HCT116 (cell line): ENCODE data around the gene FGFRL1. TPM values are rescaled to one million over a fixed set of nuclear protein-coding genes. Genes with fewer than 3 reads are reported as not detected.

Source experiments
- ATAC-seq: fragments of 200-7000 bp; cut with Tn5 transposase; 2 replicates; pipeline ENCODE4 v1.9.1; 2020; ENCODE audit warnings: mild to moderate bottlenecking, moderate library complexity
- BruUV-seq: library from RNA; stranded (reverse); fragments of 400-500 nt; replicated peaks from 2 replicates; lab custom pipeline; 2021; lab: Mats Ljungman, UMichigan
- CTCF ChIA-PET: fragments of 300-600 bp; sonication (Branson Sonifier 250); formaldehyde crosslinking; loops from one replicate; lab custom pipeline; 2021; ENCODE audit warnings: antibody characterized with exemption; lab: Charles Lee
- POLR2A ChIA-PET: fragments of 300-600, 350-600 bp; sonication (Branson Sonifier 250); formaldehyde crosslinking; loops from one replicate; lab custom pipeline; 2021; ENCODE audit warnings: antibody characterized with exemption; lab: Charles Lee
- RAD21 ChIA-PET, 2 experiments: fragments of 300-600 bp; sonication (Branson Sonifier 250); formaldehyde crosslinking; loops; one replicate each; lab custom pipeline; 2023; ENCODE audit warnings: low total read pairs in 2 of 2; ENCODE audit not compliant: uncharacterized antibody in 2 of 2, unreplicated experiment in 2 of 2, low non-redundant PET in 1 of 2; lab: Charles Lee
- DNase-seq: peaks from one replicate; pipeline ENCODE4 v3.0.0-alpha.2; 2010; ENCODE audit warnings: low read depth, low spot score
- H2AFZ ChIP-seq: fragments of 200-600 bp; shearing (Covaris generic), sonication (generic); 2 replicates; pipeline ENCODE4 v1.6.1; 2017; ENCODE audit warnings: low read depth, mixed run types, mixed read lengths, antibody characterized with exemption, low read length; ENCODE audit not compliant: poor library complexity, severe bottlenecking
- H3K27ac ChIP-seq: 2 replicates; pipeline ENCODE4 v1.5.1; 2012; ENCODE audit warnings: low read depth, low read length
- H3K27me3 ChIP-seq: fragments of 200-600 bp; sonication (generic); 2 replicates; pipeline ENCODE4 v1.6.1; 2016; ENCODE audit warnings: mixed run types, low read length, mixed read lengths; ENCODE audit not compliant: insufficient read depth
- H3K36me3 ChIP-seq, 2 experiments: fragments of 200-500 bp in 1 of 2; fragments of 200-600 bp in 1 of 2; sonication (Bioruptor generic) in 1 of 2; sonication (generic) in 1 of 2; 2 replicates each; pipeline versions ENCODE4 v1.5.1 to v1.6.1; 2014 to 2016; ENCODE audit warnings: low read length in 2 of 2, inconsistent platforms in 1 of 2, mixed read lengths in 1 of 2, mixed run types in 1 of 2; ENCODE audit not compliant: insufficient read depth in 2 of 2, control insufficient read depth in 1 of 2
- H3K4me1 ChIP-seq, 2 experiments: fragments of 200-600 bp in 1 of 2; sonication (generic) in 1 of 2; 2 replicates each; pipeline versions ENCODE4 v1.5.1 to v1.6.1; 2012 to 2017; ENCODE audit warnings: low read length in 2 of 2, inconsistent platforms in 1 of 2, mild to moderate bottlenecking in 1 of 2, mixed read lengths in 1 of 2, mixed run types in 1 of 2, moderate library complexity in 1 of 2; ENCODE audit not compliant: insufficient read depth in 2 of 2, control insufficient read depth in 1 of 2
- H3K4me2 ChIP-seq: fragments of 200-600 bp; sonication (generic); 2 replicates; pipeline ENCODE4 v1.6.1; 2017; ENCODE audit warnings: mixed run types, low read length, mixed read lengths
- H3K4me3 ChIP-seq, 2 experiments: fragments of 200-600 bp in 1 of 2; sonication (generic) in 1 of 2; replicated peaks in 1 of 2; 2 replicates each; pipeline ENCODE4 v1.5.1; 2011 to 2016; ENCODE audit warnings: low read length in 2 of 2, control low read depth in 1 of 2, low read depth in 1 of 2, mild to moderate bottlenecking in 1 of 2, mixed read lengths in 1 of 2, mixed run types in 1 of 2
- H3K79me2 ChIP-seq: fragments of 200-600 bp; sonication (generic); 2 replicates; pipeline ENCODE4 v1.6.1; 2017; ENCODE audit warnings: mild to moderate bottlenecking, mixed run types, low read length, moderate library complexity, mixed read lengths; ENCODE audit not compliant: insufficient read depth
- H3K9ac ChIP-seq: fragments of 200-600 bp; sonication (generic); 2 replicates; pipeline ENCODE4 v1.6.1; 2016; ENCODE audit warnings: low read length, mixed read lengths
- H3K9me2 ChIP-seq: fragments of 200-600 bp; sonication (generic), shearing (Covaris generic); 2 replicates; pipeline ENCODE4 v1.6.1; 2017; ENCODE audit warnings: mixed run types, mild to moderate bottlenecking, moderate library complexity; ENCODE audit not compliant: insufficient read depth
- H3K9me3 ChIP-seq, 2 experiments: fragments of 200-500 bp in 1 of 2; fragments of 200-600 bp in 1 of 2; sonication (Bioruptor generic) in 1 of 2; sonication (generic) in 1 of 2; 2 replicates each; pipeline ENCODE4 v1.6.1; 2014 to 2017; ENCODE audit warnings: low read length in 2 of 2, mixed read lengths in 2 of 2, inconsistent platforms in 1 of 2, low read depth in 1 of 2, mild to moderate bottlenecking in 1 of 2, mixed run types in 1 of 2, moderate library complexity in 1 of 2; ENCODE audit not compliant: control insufficient read depth in 1 of 2, insufficient read depth in 1 of 2
- H4K20me1 ChIP-seq: fragments of 200-600 bp; sonication (generic), shearing (Covaris generic); 2 replicates; pipeline ENCODE4 v1.6.1; 2017; ENCODE audit warnings: mixed run types, mild to moderate bottlenecking, moderate library complexity; ENCODE audit not compliant: insufficient read depth
- EGR1 ChIP-seq: IDR thresholded peaks from 2 replicates; pipeline ENCODE4 v1.6.1; 2012; ENCODE audit warnings: low read depth
- EZH2 ChIP-seq: fragments of 200-600 bp; sonication (generic); IDR thresholded peaks from 2 replicates; pipeline ENCODE4 v1.6.1; 2017; ENCODE audit warnings: antibody characterized with exemption, mixed run types
- POLR2AphosphoS5 ChIP-seq: IDR thresholded peaks from 2 replicates; pipeline ENCODE4 v1.6.1; 2011; ENCODE audit warnings: mild to moderate bottlenecking, low read depth, low read length, moderate library complexity
- RAD21 ChIP-seq: IDR thresholded peaks from 2 replicates; pipeline ENCODE4 v1.6.1; 2012; ENCODE audit warnings: low read depth, mild to moderate bottlenecking
- SIN3A ChIP-seq: IDR thresholded peaks from 2 replicates; pipeline ENCODE4 v1.6.1; 2012; ENCODE audit warnings: low read depth
- YY1 ChIP-seq: IDR thresholded peaks from 2 replicates; pipeline ENCODE4 v1.6.1; 2011; ENCODE audit warnings: low read length, low read depth, moderate library complexity, mild to moderate bottlenecking; ENCODE audit not compliant: insufficient replicate concordance; ENCODE audit errors: extremely low read depth
- intact Hi-C: fragments of 100-400 bp; cut with micrococcal nuclease; formaldehyde crosslinking; loops from 2 replicates; pipeline ENCODE4 v1.10.0; 2022
- total RNA-seq: library from RNA; stranded (reverse); gene quantifications from one replicate; pipeline ENCODE4 v1.2.1, GENCODE V29; 2021; ENCODE audit not compliant: unreplicated experiment
- TF ChIP-seq, protein P1 (sequence below), 3 experiments: fragments of 200-600 bp in 1 of 3; sonication (generic) in 1 of 3; IDR thresholded peaks in 2 of 3; conservative IDR thresholded peaks in 1 of 3; 2 replicates each; pipeline ENCODE4 v1.5.1; 2012 to 2017; ENCODE audit warnings: low read depth in 2 of 3, low read length in 2 of 3, antibody characterized with exemption in 1 of 3, borderline replicate concordance in 1 of 3, control low read depth in 1 of 3, mild to moderate bottlenecking in 1 of 3, mixed read lengths in 1 of 3, mixed run types in 1 of 3, moderate library complexity in 1 of 3; ENCODE audit not compliant: insufficient read depth in 1 of 3
- TF ChIP-seq, protein P2 (sequence below): IDR thresholded peaks from 2 replicates; pipeline ENCODE4 v1.6.1; 2012

FGFRL1 gene
- total RNA-seq, 1 experiment from 2014 or later = 91.1 TPM

DNA sequence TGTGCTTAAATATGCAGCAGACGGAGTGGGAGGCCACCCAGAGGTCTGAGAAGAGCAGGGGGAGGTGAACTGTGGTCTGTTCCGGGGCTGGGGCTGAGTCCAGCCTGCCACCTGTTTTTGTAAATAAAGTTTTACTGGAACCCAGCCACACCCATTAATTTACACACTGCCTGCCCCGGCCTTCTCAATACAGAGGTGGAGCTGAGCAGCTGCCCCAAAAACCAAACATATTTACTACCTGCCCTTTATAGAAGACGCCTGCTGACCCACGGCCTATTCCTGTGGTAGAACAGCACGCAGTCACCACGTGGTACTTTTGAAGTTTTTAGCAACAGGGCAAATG lies 45.9 kb downstream of the FGFRL1 start:
- CTCF ChIA-PET = no interaction called here
- no peak overlapping the region for H3K4me3 ChIP-seq
- H3K36me3 ChIP-seq = no peaks in the 10 kb centered on the region
- no peaks in the 10 kb centered on the region for H3K79me2 ChIP-seq
- TF ChIP-seq SIN3A = no peak
- TF ChIP-seq RAD21 = no peak
- no peak for TF ChIP-seq EGR1
- TF ChIP-seq YY1 = no peak
- TF ChIP-seq, protein P1, sequence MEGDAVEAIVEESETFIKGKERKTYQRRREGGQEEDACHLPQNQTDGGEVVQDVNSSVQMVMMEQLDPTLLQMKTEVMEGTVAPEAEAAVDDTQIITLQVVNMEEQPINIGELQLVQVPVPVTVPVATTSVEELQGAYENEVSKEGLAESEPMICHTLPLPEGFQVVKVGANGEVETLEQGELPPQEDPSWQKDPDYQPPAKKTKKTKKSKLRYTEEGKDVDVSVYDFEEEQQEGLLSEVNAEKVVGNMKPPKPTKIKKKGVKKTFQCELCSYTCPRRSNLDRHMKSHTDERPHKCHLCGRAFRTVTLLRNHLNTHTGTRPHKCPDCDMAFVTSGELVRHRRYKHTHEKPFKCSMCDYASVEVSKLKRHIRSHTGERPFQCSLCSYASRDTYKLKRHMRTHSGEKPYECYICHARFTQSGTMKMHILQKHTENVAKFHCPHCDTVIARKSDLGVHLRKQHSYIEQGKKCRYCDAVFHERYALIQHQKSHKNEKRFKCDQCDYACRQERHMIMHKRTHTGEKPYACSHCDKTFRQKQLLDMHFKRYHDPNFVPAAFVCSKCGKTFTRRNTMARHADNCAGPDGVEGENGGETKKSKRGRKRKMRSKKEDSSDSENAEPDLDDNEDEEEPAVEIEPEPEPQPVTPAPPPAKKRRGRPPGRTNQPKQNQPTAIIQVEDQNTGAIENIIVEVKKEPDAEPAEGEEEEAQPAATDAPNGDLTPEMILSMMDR (IDR thresholded peaks at IDR 0.05 in 2 of 3, conservative IDR thresholded peaks at IDR 0.05 in 1 of 3; ENCODE audit: borderline replicate concordance in 1 of 3, insufficient read depth in 1 of 3, low read depth in 2 of 3, low read length in 2 of 3) = no peak
- no peak for TF ChIP-seq EZH2
- TF ChIP-seq, protein P2, sequence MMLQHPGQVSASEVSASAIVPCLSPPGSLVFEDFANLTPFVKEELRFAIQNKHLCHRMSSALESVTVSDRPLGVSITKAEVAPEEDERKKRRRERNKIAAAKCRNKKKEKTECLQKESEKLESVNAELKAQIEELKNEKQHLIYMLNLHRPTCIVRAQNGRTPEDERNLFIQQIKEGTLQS = no peak
- TF ChIP-seq POLR2AphosphoS5 = no peak
- BruUV-seq = no TSS peak
- H3K9me3 ChIP-seq = no peaks in the 10 kb centered on the region
- ATAC-seq (no peak), DNase-seq (no peak)
- no peaks in the 10 kb centered on the region for H3K4me1 ChIP-seq
- no peak overlapping the region for H3K27ac ChIP-seq
- H3K9ac ChIP-seq = no peak overlapping the region
- no peaks in the 10 kb centered on the region for H4K20me1 ChIP-seq
- POLR2A ChIA-PET = no interaction called here
- no peak overlapping the region for H3K4me2 ChIP-seq
- RAD21 ChIA-PET = no interaction called here
- H2AFZ ChIP-seq = no peak overlapping the region
- no peaks in the 10 kb centered on the region for H3K9me2 ChIP-seq
- intact Hi-C loops = no loop called here
- peaks cover 19% of the 10 kb centered on the region for H3K27me3 ChIP-seq
